Osteocyte (in vitro differentiated cells): ENCODE results near the gene BCAP31. TPM values are rescaled to one million over a fixed set of nuclear protein-coding genes. Genes with fewer than 3 reads are reported as not detected.
"Not testable (repeated sequence)": the region's sequence is repeated elsewhere in the genome, so short reads cannot be mapped to it uniquely, and the experiment has no call there.

Source experiments
- DNase-seq: peaks from one replicate; pipeline ENCODE4 v3.0.0; 2021; ENCODE audit warnings: mixed read lengths; ENCODE audit not compliant: unreplicated experiment; ENCODE audit errors: extremely low spot score
- H3K27ac Mint-ChIP-seq: one replicate; pipeline ENCODE4 v1.8.0; 2021; ENCODE audit warnings: mild to moderate bottlenecking, mixed read lengths; ENCODE audit not compliant: unreplicated experiment
- H3K27me3 Mint-ChIP-seq: one replicate; pipeline ENCODE4 v1.8.0; 2021; ENCODE audit warnings: mixed read lengths; ENCODE audit not compliant: unreplicated experiment
- H3K36me3 Mint-ChIP-seq: one replicate; pipeline ENCODE4 v1.8.0; 2021; ENCODE audit warnings: mixed read lengths; ENCODE audit not compliant: unreplicated experiment
- H3K4me1 Mint-ChIP-seq: one replicate; pipeline ENCODE4 v1.8.0; 2021; ENCODE audit warnings: mixed read lengths; ENCODE audit not compliant: unreplicated experiment
- H3K4me3 Mint-ChIP-seq: one replicate; pipeline ENCODE4 v1.8.0; 2021; ENCODE audit warnings: mild to moderate bottlenecking, moderate library complexity, mixed read lengths; ENCODE audit not compliant: unreplicated experiment
- H3K9me3 Mint-ChIP-seq: one replicate; pipeline ENCODE4 v1.8.0; 2021; ENCODE audit warnings: mixed read lengths; ENCODE audit not compliant: unreplicated experiment
- CTCF ChIP-seq: fragments of 200-600 bp; sonication (generic); IDR thresholded peaks from 2 replicates; pipeline ENCODE4 v1.5.0; 2021; ENCODE audit warnings: antibody characterized with exemption, mild to moderate bottlenecking, moderate library complexity
- total RNA-seq: library from RNA; stranded (reverse); gene quantifications from 2 replicates; pipeline ENCODE4 v1.2.1, GENCODE V29; 2021

BCAP31 gene
- total RNA-seq, 1 donor from 2014 or later, result 172 TPM

GRCh38 chrX:153755136-153755535 lies 30.9 kb upstream of the BCAP31 start:
- H3K4me1 Mint-ChIP-seq, result no peaks in the 10 kb centered on the region
- H3K9me3 Mint-ChIP-seq, result peaks cover 7% of the 10 kb centered on the region
- H3K27me3 Mint-ChIP-seq, result no peaks in the 10 kb centered on the region
- no peak overlapping the region for H3K27ac Mint-ChIP-seq
- no peak overlapping the region for H3K4me3 Mint-ChIP-seq
- DNase-seq, result no peak
- no peak for TF ChIP-seq CTCF
- H3K36me3 Mint-ChIP-seq, result no peaks in the 10 kb centered on the region

GRCh38 chrX:153750127-153750774 lies 26.1 kb upstream of the BCAP31 start:
- Mint-ChIP-seq H3K36me3 (no peaks in the 10 kb centered on the region), H3K4me1 (no peaks in the 10 kb centered on the region), H3K27ac (no peak overlapping the region), H3K4me3 (no peak overlapping the region), H3K27me3 (no peaks in the 10 kb centered on the region), H3K9me3 (peaks cover 4% of the 10 kb centered on the region)
- DNase-seq, result no peak
- TF ChIP-seq CTCF, result no peak

GRCh38 chrX:153749017-153749416 lies 24.8 kb upstream of the BCAP31 start:
- H3K4me1 Mint-ChIP-seq, H3K9me3 Mint-ChIP-seq, DNase-seq, H3K36me3 Mint-ChIP-seq, H3K27ac Mint-ChIP-seq, H3K27me3 Mint-ChIP-seq, H3K4me3 Mint-ChIP-seq: not testable (repeated sequence)

- not testable (repeated sequence) for H3K27ac Mint-ChIP-seq, H3K9me3 Mint-ChIP-seq, H3K4me1 Mint-ChIP-seq, H3K36me3 Mint-ChIP-seq, H3K27me3 Mint-ChIP-seq, H3K4me3 Mint-ChIP-seq, DNase-seq
Measured at GRCh38 chrX:153746991-153747390, 22.8 kb upstream of the BCAP31 start.

GRCh38 chrX:153746359-153746758 lies 22.2 kb upstream of the BCAP31 start:
- Mint-ChIP-seq H3K4me3 (no peak overlapping the region), H3K9me3 (peaks cover 4% of the 10 kb centered on the region), H3K36me3 (no peaks in the 10 kb centered on the region), H3K27me3 (no peaks in the 10 kb centered on the region), H3K4me1 (no peaks in the 10 kb centered on the region), H3K27ac (no peak overlapping the region)
- no peak for TF ChIP-seq CTCF
- DNase-seq, result no peak

GRCh38 chrX:153745067-153745433 lies 20.9 kb upstream of the BCAP31 start:
- not testable (repeated sequence) for DNase-seq, H3K27me3 Mint-ChIP-seq, H3K9me3 Mint-ChIP-seq, H3K4me3 Mint-ChIP-seq, H3K27ac Mint-ChIP-seq, H3K36me3 Mint-ChIP-seq, H3K4me1 Mint-ChIP-seq
